Left ventricle myocardium inferior (tissue), 1 donor: ENCODE results near the gene GREB1. TPM values are rescaled to one million over a fixed set of nuclear protein-coding genes. Genes with fewer than 3 reads are reported as not detected.

Experiments used
- DNase-seq: peaks from one replicate; pipeline ENCODE4 v3.0.0-alpha.2; 2020
- H3K27ac ChIP-seq: fragments of 200-600 bp; replicated peaks from 2 replicates; pipeline ENCODE4 v1.8.0; 2021
- H3K27me3 ChIP-seq: fragments of 200-600 bp; 2 replicates; pipeline ENCODE4 v1.8.0; 2021; ENCODE audit warnings: low read depth
- H3K36me3 ChIP-seq: fragments of 200-600 bp; 2 replicates; pipeline ENCODE4 v1.8.0; 2021
- H3K4me1 ChIP-seq: fragments of 200-600 bp; 2 replicates; pipeline ENCODE4 v1.8.0; 2021
- H3K4me3 ChIP-seq: fragments of 200-600 bp; 2 replicates; pipeline ENCODE4 v1.8.0; 2021; ENCODE audit warnings: mild to moderate bottlenecking, moderate library complexity
- H3K9me3 ChIP-seq: fragments of 200-600 bp; replicated peaks from 2 replicates; pipeline ENCODE4 v1.8.0; 2021
- intact Hi-C: fragments of 100-400 bp; cut with micrococcal nuclease; formaldehyde crosslinking; loops from one replicate; pipeline ENCODE4 v1.11.0; 2022
- total RNA-seq: library from RNA; stranded (reverse); fragmentation: NEBNext Ultra II Directional; extraction: Animal tissue kit (Norgen Biotek cat#: 25700); gene quantifications from one replicate; pipeline ENCODE4 v1.2.1, GENCODE V29; 2021
- TF ChIP-seq, protein P1 (sequence below): fragments of 200-600 bp; IDR thresholded peaks from 2 replicates; pipeline ENCODE4 v1.8.0; 2021; ENCODE audit warnings: antibody characterized with exemption, mild to moderate bottlenecking, borderline replicate concordance
- donor health status: DM: no; HTN: yes; CAD: no; lungs with severe emphysema.

The GREB1 gene
- total RNA-seq, 1 donor from 2014 or later, result 7.8 TPM

DNA sequence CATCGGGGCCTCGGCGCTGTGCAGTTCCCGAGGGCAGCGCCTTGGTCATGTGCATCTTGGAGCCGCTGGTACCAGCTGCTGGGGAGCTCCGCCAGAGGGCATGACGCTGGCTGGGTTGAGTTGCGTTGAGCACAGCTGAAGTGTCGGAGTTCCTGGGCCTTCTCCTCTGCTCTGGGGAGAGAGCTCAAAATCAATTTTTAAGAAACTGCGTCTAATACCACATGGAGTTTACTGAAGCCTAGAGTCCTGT, 48.7 kb downstream of the GREB1 start:
- TF ChIP-seq, protein P1, sequence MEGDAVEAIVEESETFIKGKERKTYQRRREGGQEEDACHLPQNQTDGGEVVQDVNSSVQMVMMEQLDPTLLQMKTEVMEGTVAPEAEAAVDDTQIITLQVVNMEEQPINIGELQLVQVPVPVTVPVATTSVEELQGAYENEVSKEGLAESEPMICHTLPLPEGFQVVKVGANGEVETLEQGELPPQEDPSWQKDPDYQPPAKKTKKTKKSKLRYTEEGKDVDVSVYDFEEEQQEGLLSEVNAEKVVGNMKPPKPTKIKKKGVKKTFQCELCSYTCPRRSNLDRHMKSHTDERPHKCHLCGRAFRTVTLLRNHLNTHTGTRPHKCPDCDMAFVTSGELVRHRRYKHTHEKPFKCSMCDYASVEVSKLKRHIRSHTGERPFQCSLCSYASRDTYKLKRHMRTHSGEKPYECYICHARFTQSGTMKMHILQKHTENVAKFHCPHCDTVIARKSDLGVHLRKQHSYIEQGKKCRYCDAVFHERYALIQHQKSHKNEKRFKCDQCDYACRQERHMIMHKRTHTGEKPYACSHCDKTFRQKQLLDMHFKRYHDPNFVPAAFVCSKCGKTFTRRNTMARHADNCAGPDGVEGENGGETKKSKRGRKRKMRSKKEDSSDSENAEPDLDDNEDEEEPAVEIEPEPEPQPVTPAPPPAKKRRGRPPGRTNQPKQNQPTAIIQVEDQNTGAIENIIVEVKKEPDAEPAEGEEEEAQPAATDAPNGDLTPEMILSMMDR, result no peak
- no peaks in the 10 kb centered on the region for H3K36me3 ChIP-seq
- H3K4me3 ChIP-seq, result no peak overlapping the region
- H3K27me3 ChIP-seq, result no peaks in the 10 kb centered on the region
- intact Hi-C loops, result no loop called here
- H3K27ac ChIP-seq, result peak overlapping the region; percentile 32
- no peaks in the 10 kb centered on the region for H3K9me3 ChIP-seq
- peaks cover 12% of the 10 kb centered on the region for H3K4me1 ChIP-seq
- DNase-seq, result no peak

GRCh38 chr2:11582862-11583752, 49.3 kb downstream of the GREB1 start:
- intact Hi-C loops, result no loop called here
- Histone ChIP-seq H3K9me3 (no peaks in the 10 kb centered on the region), H3K36me3 (no peaks in the 10 kb centered on the region), H3K4me1 (peaks cover 12% of the 10 kb centered on the region), H3K27ac (peak overlapping the region; percentile 32), H3K4me3 (no peak overlapping the region), H3K27me3 (no peaks in the 10 kb centered on the region)
- TF ChIP-seq, protein P1, result peak; percentile 81
- peak; percentile 55 for DNase-seq

- DNase-seq, result peak; percentile 57
- H3K27ac ChIP-seq, result peak overlapping the region; percentile 32
- no peaks in the 10 kb centered on the region for H3K36me3 ChIP-seq
- H3K4me3 ChIP-seq, result no peak overlapping the region
- TF ChIP-seq, protein P1, result peak; percentile 88
- H3K4me1 ChIP-seq, result peaks cover 12% of the 10 kb centered on the region
- H3K27me3 ChIP-seq, result no peaks in the 10 kb centered on the region
- no peaks in the 10 kb centered on the region for H3K9me3 ChIP-seq
- intact Hi-C loops, result no loop called here
These were observed 50.1 kb downstream of the GREB1 start for GRCh38 chr2:11583840-11584524.

DNA sequence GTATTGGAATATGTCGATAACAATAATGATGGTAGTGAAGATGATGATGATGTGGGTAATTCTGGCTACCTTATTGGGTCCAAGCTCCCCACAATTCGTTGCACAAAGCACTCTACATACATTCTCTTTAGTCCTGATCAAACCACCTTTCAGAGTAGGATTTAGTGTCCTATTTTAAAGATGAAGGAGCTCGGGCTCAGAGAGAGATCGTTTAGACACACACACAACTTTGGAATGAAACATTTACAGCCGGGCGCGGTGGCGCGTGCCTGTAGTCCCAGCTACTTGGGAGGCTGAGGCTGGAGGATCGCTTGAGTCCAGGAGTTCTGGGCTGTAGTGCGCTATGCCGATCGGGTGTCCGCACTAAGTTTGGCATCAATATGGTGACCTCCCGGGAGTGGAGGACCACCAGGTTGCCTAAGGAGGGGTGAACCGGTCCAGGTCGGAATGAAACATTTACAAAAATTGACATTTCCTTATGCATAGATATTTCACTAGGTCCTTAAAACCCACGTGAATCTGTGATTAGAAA, 50.7 kb downstream of the GREB1 start:
- no peak for DNase-seq
- no peak overlapping the region for H3K27ac ChIP-seq
- no peaks in the 10 kb centered on the region for H3K9me3 ChIP-seq
- TF ChIP-seq, protein P1, result no peak
- intact Hi-C loops, result loop anchor here (5.0 kb wide), 1 partner anchor 107 kb away; no protein-coding TSS in a partner anchor
- no peaks in the 10 kb centered on the region for H3K27me3 ChIP-seq
- peaks cover 12% of the 10 kb centered on the region for H3K4me1 ChIP-seq
- H3K4me3 ChIP-seq, result no peak overlapping the region
- H3K36me3 ChIP-seq, result no peaks in the 10 kb centered on the region

DNA sequence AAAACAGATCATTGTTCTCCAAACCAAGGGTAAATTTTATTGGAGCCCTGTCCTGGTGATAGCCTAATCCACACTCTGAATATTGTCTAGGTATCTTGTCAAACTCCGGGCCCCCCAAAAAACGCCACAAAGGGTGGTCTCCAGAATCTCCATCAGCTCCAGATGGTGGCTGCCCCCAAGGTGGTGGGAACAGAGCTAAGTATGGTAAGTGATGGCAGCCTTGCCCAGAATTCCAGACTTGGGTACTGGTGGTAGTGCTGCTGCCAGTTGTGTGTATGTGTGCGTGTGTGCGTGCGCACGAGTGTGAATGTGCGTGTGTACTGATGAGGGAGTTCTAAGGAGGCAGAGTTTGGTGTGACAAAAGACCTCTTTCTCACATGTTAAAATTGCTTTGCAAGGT, 51.2 kb downstream of the GREB1 start:
- TF ChIP-seq, protein P1, result no peak
- intact Hi-C loops, result loop anchor here (5.0 kb wide), 1 partner anchor 108 kb away; no protein-coding TSS in a partner anchor

More for the DNA sequence above, 51.2 kb downstream of the GREB1 start:
- Histone ChIP-seq H3K9me3 (no peaks in the 10 kb centered on the region), H3K27me3 (no peaks in the 10 kb centered on the region), H3K4me3 (no peak overlapping the region), H3K36me3 (no peaks in the 10 kb centered on the region), H3K27ac (no peak overlapping the region), H3K4me1 (peaks cover 12% of the 10 kb centered on the region)
- no peak for DNase-seq
